ENCODE measurements around the gene GPC6. TPM values are rescaled to one million over a fixed set of nuclear protein-coding genes. Genes with fewer than 3 reads are reported as not detected.

The GPC6 gene
- total RNA-seq, 2 experiments from 2014 or later, result not detected

GRCh38 chr13:93235258-93236015, 8.8 kb downstream of the GPC6 start:
- POLR2A ChIA-PET, result no interaction called here
- H3K27me3 Mint-ChIP-seq, result peaks cover 4% of the 10 kb centered on the region
- peaks cover 24% of the 10 kb centered on the region for H3K9me3 Mint-ChIP-seq
- H3K36me3 Mint-ChIP-seq, result no peaks in the 10 kb centered on the region
- H3K27ac Mint-ChIP-seq, result no peak overlapping the region
- intact Hi-C loops (cut with micrococcal nuclease), result no loop called here
- no peak for DNase-seq
- no peak overlapping the region for H3K4me3 Mint-ChIP-seq
- CTCF ChIA-PET, result no interaction called here
- H3K4me1 Mint-ChIP-seq (ENCODE audit: low read depth), result no peaks in the 10 kb centered on the region

GRCh38 chr13:93238711-93239110, 12.1 kb downstream of the GPC6 start:
- H3K9me3 Mint-ChIP-seq, result peaks cover 24% of the 10 kb centered on the region
- H3K27ac Mint-ChIP-seq, result no peak overlapping the region
- intact Hi-C loops (cut with micrococcal nuclease), result no loop called here
- no peaks in the 10 kb centered on the region for H3K4me1 Mint-ChIP-seq (ENCODE audit: low read depth)
- ChIA-PET CTCF (no interaction called here), POLR2A (no interaction called here)
- no peak for DNase-seq
- H3K4me3 Mint-ChIP-seq, result no peak overlapping the region
- no peaks in the 10 kb centered on the region for H3K36me3 Mint-ChIP-seq
- peaks cover 1% of the 10 kb centered on the region for H3K27me3 Mint-ChIP-seq

- Mint-ChIP-seq H3K4me1 (ENCODE audit: low read depth) (no peaks in the 10 kb centered on the region), H3K9me3 (peaks cover 17% of the 10 kb centered on the region), H3K36me3 (no peaks in the 10 kb centered on the region), H3K27me3 (peaks cover 1% of the 10 kb centered on the region), H3K4me3 (no peak overlapping the region), H3K27ac (no peak overlapping the region)
- CTCF ChIA-PET, result no interaction called here
- intact Hi-C loops (cut with micrococcal nuclease), result no loop called here
- POLR2A ChIA-PET, result no interaction called here
- no peak for DNase-seq
Observed at GRCh38 chr13:93243375-93244063, 16.9 kb downstream of the GPC6 start.

- no peak for DNase-seq
- H3K4me3 Mint-ChIP-seq, result no peak overlapping the region
- POLR2A ChIA-PET, result no interaction called here
- peaks cover 9% of the 10 kb centered on the region for H3K9me3 Mint-ChIP-seq
- H3K36me3 Mint-ChIP-seq, result no peaks in the 10 kb centered on the region
- CTCF ChIA-PET, result no interaction called here
- no peak overlapping the region for H3K27ac Mint-ChIP-seq
- peaks cover 1% of the 10 kb centered on the region for H3K27me3 Mint-ChIP-seq
- intact Hi-C loops (cut with micrococcal nuclease), result no loop called here
- H3K4me1 Mint-ChIP-seq (ENCODE audit: low read depth), result no peaks in the 10 kb centered on the region
Observed at GRCh38 chr13:93244141-93244917, 17.7 kb downstream of the GPC6 start.

- POLR2A ChIA-PET, result no interaction called here
- CTCF ChIA-PET, result no interaction called here
- Mint-ChIP-seq H3K27ac (no peak overlapping the region), H3K36me3 (no peaks in the 10 kb centered on the region), H3K4me1 (ENCODE audit: low read depth) (no peaks in the 10 kb centered on the region), H3K27me3 (peaks cover 1% of the 10 kb centered on the region), H3K4me3 (no peak overlapping the region), H3K9me3 (peaks cover 4% of the 10 kb centered on the region)
- DNase-seq, result no peak
- intact Hi-C loops (cut with micrococcal nuclease), result no loop called here
Observed at GRCh38 chr13:93244918-93245280, 18.3 kb downstream of the GPC6 start.

GRCh38 chr13:93246069-93246468, 19.5 kb downstream of the GPC6 start:
- Mint-ChIP-seq H3K4me1 (ENCODE audit: low read depth) (no peaks in the 10 kb centered on the region), H3K27me3 (peaks cover 1% of the 10 kb centered on the region), H3K27ac (no peak overlapping the region), H3K36me3 (no peaks in the 10 kb centered on the region), H3K9me3 (no peaks in the 10 kb centered on the region), H3K4me3 (no peak overlapping the region)
- intact Hi-C loops (cut with micrococcal nuclease), result no loop called here
- ChIA-PET POLR2A (no interaction called here), CTCF (no interaction called here)
- no peak for DNase-seq

GRCh38 chr13:93248627-93249047, 22.0 kb downstream of the GPC6 start:
- no peak overlapping the region for H3K4me3 Mint-ChIP-seq
- intact Hi-C loops (cut with micrococcal nuclease), result no loop called here
- no peaks in the 10 kb centered on the region for H3K9me3 Mint-ChIP-seq
- no peak for DNase-seq
- POLR2A ChIA-PET, result no interaction called here
- CTCF ChIA-PET, result no interaction called here
- H3K4me1 Mint-ChIP-seq (ENCODE audit: low read depth), result no peaks in the 10 kb centered on the region
- no peaks in the 10 kb centered on the region for H3K27me3 Mint-ChIP-seq
- H3K36me3 Mint-ChIP-seq, result no peaks in the 10 kb centered on the region
- H3K27ac Mint-ChIP-seq, result no peak overlapping the region

- no peak overlapping the region for H3K27ac Mint-ChIP-seq
- no peaks in the 10 kb centered on the region for H3K36me3 Mint-ChIP-seq
Observed at GRCh38 chr13:93249364-93250306, 23.0 kb downstream of the GPC6 start.

GRCh38 chr13:93254775-93255174, 28.2 kb downstream of the GPC6 start:
- no peaks in the 10 kb centered on the region for H3K27me3 Mint-ChIP-seq
- intact Hi-C loops (cut with micrococcal nuclease), result no loop called here
- POLR2A ChIA-PET, result no interaction called here
- no peak overlapping the region for H3K4me3 Mint-ChIP-seq
- CTCF ChIA-PET, result no interaction called here
- H3K4me1 Mint-ChIP-seq (ENCODE audit: low read depth), result no peaks in the 10 kb centered on the region
- no peak overlapping the region for H3K27ac Mint-ChIP-seq
- DNase-seq, result no peak
- H3K9me3 Mint-ChIP-seq, result no peaks in the 10 kb centered on the region
- no peaks in the 10 kb centered on the region for H3K36me3 Mint-ChIP-seq

More at GRCh38 chr13:93249364-93250306, 23.0 kb downstream of the GPC6 start:
- Mint-ChIP-seq H3K27me3 (no peaks in the 10 kb centered on the region), H3K9me3 (no peaks in the 10 kb centered on the region), H3K4me3 (no peak overlapping the region), H3K4me1 (ENCODE audit: low read depth) (no peaks in the 10 kb centered on the region)
- intact Hi-C loops (cut with micrococcal nuclease), result no loop called here
- CTCF ChIA-PET, result no interaction called here
- DNase-seq, result no peak
- POLR2A ChIA-PET, result no interaction called here

GRCh38 chr13:93256998-93257397, 30.4 kb downstream of the GPC6 start:
- intact Hi-C loops (cut with micrococcal nuclease), result no loop called here
- Mint-ChIP-seq H3K27me3 (no peaks in the 10 kb centered on the region), H3K9me3 (no peaks in the 10 kb centered on the region), H3K4me3 (no peak overlapping the region), H3K36me3 (no peaks in the 10 kb centered on the region), H3K27ac (no peak overlapping the region), H3K4me1 (ENCODE audit: low read depth) (no peaks in the 10 kb centered on the region)
- POLR2A ChIA-PET, result no interaction called here
- CTCF ChIA-PET, result no interaction called here
- no peak for DNase-seq

- Mint-ChIP-seq H3K27ac (no peak overlapping the region), H3K4me3 (no peak overlapping the region), H3K27me3 (no peaks in the 10 kb centered on the region), H3K36me3 (no peaks in the 10 kb centered on the region), H3K4me1 (ENCODE audit: low read depth) (no peaks in the 10 kb centered on the region), H3K9me3 (no peaks in the 10 kb centered on the region)
- ChIA-PET POLR2A (no interaction called here), CTCF (no interaction called here)
- intact Hi-C loops (cut with micrococcal nuclease), result no loop called here
- DNase-seq, result no peak
Observed at GRCh38 chr13:93259527-93260080, 33.0 kb downstream of the GPC6 start.

GRCh38 chr13:93260591-93260990, 34.0 kb downstream of the GPC6 start:
- no peaks in the 10 kb centered on the region for H3K4me1 Mint-ChIP-seq (ENCODE audit: low read depth)
- intact Hi-C loops (cut with micrococcal nuclease), result no loop called here
- no peak overlapping the region for H3K27ac Mint-ChIP-seq
- ChIA-PET CTCF (no interaction called here), POLR2A (no interaction called here)
- no peaks in the 10 kb centered on the region for H3K36me3 Mint-ChIP-seq
- H3K4me3 Mint-ChIP-seq, result no peak overlapping the region
- H3K27me3 Mint-ChIP-seq, result no peaks in the 10 kb centered on the region
- H3K9me3 Mint-ChIP-seq, result no peaks in the 10 kb centered on the region
- DNase-seq, result no peak
